GM18520 (cell line): ENCODE measurements around the gene ASB2.
A peak's percentile ranks its signal among the peaks of the same experiment; 100 is the strongest.

Experiments used
- ATAC-seq: cut with Tn5 transposase; IDR thresholded peaks from one replicate; pipeline ENCODE4 v1.9.1; 2021; ENCODE audit not compliant: unreplicated experiment

Gene ASB2

GRCh38 chr14:93964281-93964680, 12.1 kb downstream of the ASB2 start:
- no peak for ATAC-seq

- no peak for ATAC-seq
Measured at GRCh38 chr14:93963692-93964091, 12.7 kb downstream of the ASB2 start.

- peak; percentile 33 for ATAC-seq
Measured at GRCh38 chr14:93962701-93963601, 13.4 kb downstream of the ASB2 start.

- no peak for ATAC-seq
Measured at GRCh38 chr14:93961620-93962019, 14.8 kb downstream of the ASB2 start.

GRCh38 chr14:93960774-93961438, 15.5 kb downstream of the ASB2 start:
- ATAC-seq = no peak

- no peak for ATAC-seq
Measured at GRCh38 chr14:93960108-93960475, 16.3 kb downstream of the ASB2 start.

GRCh38 chr14:93959239-93960107, 16.9 kb downstream of the ASB2 start:
- peak; percentile 68 for ATAC-seq

GRCh38 chr14:93958567-93959238, 17.7 kb downstream of the ASB2 start:
- ATAC-seq = no peak

GRCh38 chr14:93957751-93958566, 18.4 kb downstream of the ASB2 start:
- no peak for ATAC-seq

- ATAC-seq = no peak
Measured at GRCh38 chr14:93957333-93957710, 19.0 kb downstream of the ASB2 start.

- ATAC-seq = no peak
Measured at GRCh38 chr14:93956514-93957332, 19.6 kb downstream of the ASB2 start.

- no peak for ATAC-seq
Measured at GRCh38 chr14:93955850-93956481, 20.4 kb downstream of the ASB2 start.

GRCh38 chr14:93954900-93955849, 21.2 kb downstream of the ASB2 start:
- no peak for ATAC-seq

- ATAC-seq = no peak
Measured at GRCh38 chr14:93954516-93954830, 21.9 kb downstream of the ASB2 start.

- ATAC-seq = no peak
Measured at GRCh38 chr14:93953739-93954515, 22.4 kb downstream of the ASB2 start.

- no peak for ATAC-seq
Measured at GRCh38 chr14:93953263-93953662, 23.1 kb downstream of the ASB2 start.

GRCh38 chr14:93952829-93953228, 23.5 kb downstream of the ASB2 start:
- no peak for ATAC-seq
